Nephron (organoid): ENCODE data around the gene LURAP1L.
A peak's percentile ranks its signal among the peaks of the same experiment; 100 is the strongest.

ENCODE experiments used
- H3K27ac Mint-ChIP-seq, 3 experiments: 2 replicates each; pipeline ENCODE4 v1.8.0; 2020; ENCODE audit warnings: mixed read lengths in 3 of 3, mild to moderate bottlenecking in 2 of 3, moderate library complexity in 1 of 3
- H3K27me3 Mint-ChIP-seq: 2 replicates; pipeline ENCODE4 v1.8.0; 2021; ENCODE audit warnings: low read depth, mild to moderate bottlenecking, moderate library complexity, mixed read lengths
- H3K36me3 Mint-ChIP-seq: 2 replicates; pipeline ENCODE4 v1.8.0; 2020; ENCODE audit warnings: low read depth, mixed read lengths
- H3K4me1 Mint-ChIP-seq: 2 replicates; pipeline ENCODE4 v1.8.0; 2020; ENCODE audit warnings: mixed read lengths
- H3K4me3 Mint-ChIP-seq, 3 experiments: 2 replicates each; pipeline ENCODE4 v1.8.0; 2020; ENCODE audit warnings: mild to moderate bottlenecking in 3 of 3, mixed read lengths in 3 of 3, moderate library complexity in 2 of 3
- H3K9me3 Mint-ChIP-seq: 2 replicates; pipeline ENCODE4 v1.8.0; 2020; ENCODE audit warnings: mixed read lengths
- TF ChIP-seq, protein P1 (sequence below), 3 experiments: fragments of 200-600 bp; sonication (generic); IDR thresholded peaks; one replicate each; pipeline ENCODE4 v1.5.0; 2021; ENCODE audit warnings: antibody characterized with exemption in 3 of 3; ENCODE audit not compliant: unreplicated experiment in 3 of 3

LURAP1L gene

DNA sequence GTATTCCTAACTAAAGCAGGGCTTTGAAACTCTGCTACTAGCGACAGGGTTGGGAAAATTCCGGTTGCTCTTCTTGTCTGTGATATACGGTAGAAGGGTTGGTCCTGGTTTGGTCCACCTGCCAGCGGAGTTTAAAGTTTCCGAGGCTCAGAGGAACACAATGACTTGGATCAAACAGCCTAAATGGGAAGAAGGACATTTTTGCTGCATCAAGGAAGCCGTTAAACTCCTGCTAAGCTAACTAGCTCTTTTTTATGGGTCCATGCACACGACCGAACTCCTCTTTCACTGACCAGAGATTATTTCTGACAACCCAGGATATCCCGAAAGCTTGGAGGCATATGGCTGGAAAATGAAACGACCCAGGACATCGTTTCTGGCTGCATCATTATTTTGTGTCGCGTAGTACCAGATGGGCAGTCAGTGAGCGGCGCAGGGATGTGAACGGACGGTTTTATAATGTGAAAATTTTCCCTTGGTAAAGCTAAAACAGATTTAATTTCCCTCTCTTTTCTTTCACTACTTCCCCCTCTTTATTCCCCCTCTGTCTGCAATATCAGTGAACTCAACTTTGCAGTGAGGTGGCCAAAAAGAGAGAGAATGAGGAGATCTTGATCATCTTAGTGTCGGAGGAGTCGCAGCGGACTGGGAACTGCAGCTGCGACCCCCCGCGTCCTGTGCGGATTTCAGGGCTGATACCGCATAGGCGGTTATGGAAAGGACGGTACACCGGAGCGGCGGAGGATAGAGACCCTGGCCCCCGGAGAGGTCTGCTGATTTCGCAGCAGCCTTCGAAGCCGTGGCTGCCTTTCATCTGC, at the start of gene LURAP1L:
Gene LURAP1L (plus strand): TSS at position 160 of the 818 bp plus-strand sequence. CDS start 696 bp downstream, outside the sequence.
- TF ChIP-seq, protein P1, sequence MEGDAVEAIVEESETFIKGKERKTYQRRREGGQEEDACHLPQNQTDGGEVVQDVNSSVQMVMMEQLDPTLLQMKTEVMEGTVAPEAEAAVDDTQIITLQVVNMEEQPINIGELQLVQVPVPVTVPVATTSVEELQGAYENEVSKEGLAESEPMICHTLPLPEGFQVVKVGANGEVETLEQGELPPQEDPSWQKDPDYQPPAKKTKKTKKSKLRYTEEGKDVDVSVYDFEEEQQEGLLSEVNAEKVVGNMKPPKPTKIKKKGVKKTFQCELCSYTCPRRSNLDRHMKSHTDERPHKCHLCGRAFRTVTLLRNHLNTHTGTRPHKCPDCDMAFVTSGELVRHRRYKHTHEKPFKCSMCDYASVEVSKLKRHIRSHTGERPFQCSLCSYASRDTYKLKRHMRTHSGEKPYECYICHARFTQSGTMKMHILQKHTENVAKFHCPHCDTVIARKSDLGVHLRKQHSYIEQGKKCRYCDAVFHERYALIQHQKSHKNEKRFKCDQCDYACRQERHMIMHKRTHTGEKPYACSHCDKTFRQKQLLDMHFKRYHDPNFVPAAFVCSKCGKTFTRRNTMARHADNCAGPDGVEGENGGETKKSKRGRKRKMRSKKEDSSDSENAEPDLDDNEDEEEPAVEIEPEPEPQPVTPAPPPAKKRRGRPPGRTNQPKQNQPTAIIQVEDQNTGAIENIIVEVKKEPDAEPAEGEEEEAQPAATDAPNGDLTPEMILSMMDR (IDR thresholded peaks at IDR 0.05; ENCODE audit: unreplicated experiment in 3 of 3) = no peak
- Mint-ChIP-seq H3K36me3 (peaks cover 5% of the 10 kb centered on the region), H3K27me3 (no peaks in the 10 kb centered on the region), H3K4me1 (peaks cover 17% of the 10 kb centered on the region), H3K9me3 (no peaks in the 10 kb centered on the region), H3K4me3 (peak within 1 kb of the TSS; percentile 94 to 98 (median 96)), H3K27ac (peak within 1 kb of the TSS; percentile 95 to 99 (median 97))

- Mint-ChIP-seq H3K36me3 (no peaks in the 10 kb centered on the region), H3K9me3 (no peaks in the 10 kb centered on the region), H3K4me3 (no peak overlapping the region), H3K27ac (no peak overlapping the region), H3K4me1 (peaks cover 16% of the 10 kb centered on the region), H3K27me3 (no peaks in the 10 kb centered on the region)
- TF ChIP-seq, protein P1 (IDR thresholded peaks at IDR 0.05; ENCODE audit: unreplicated experiment in 3 of 3) = no peak
Observed at GRCh38 chr9:12726795-12727194, 48.0 kb upstream of the LURAP1L start.

DNA sequence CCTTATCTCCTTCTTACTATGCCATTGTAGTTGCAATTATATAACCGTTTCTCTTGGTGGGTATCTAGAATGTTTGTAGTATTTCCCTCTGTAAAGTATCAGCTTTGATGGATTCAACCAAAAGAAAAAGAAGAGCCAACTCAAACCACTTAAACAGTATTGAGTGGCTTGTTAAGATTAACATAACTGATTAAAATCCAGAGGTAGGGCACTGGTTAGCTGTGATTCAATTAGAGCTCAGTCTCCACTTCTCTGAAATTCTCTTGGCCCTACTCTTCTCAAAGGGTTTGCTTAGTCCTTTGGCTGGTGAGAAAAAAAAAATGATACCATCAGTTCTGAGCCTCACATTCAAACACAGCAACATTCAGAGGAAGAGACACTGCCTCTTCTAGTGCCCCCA, 44.6 kb upstream of the LURAP1L start:
- Mint-ChIP-seq H3K9me3 (peaks cover 6% of the 10 kb centered on the region), H3K4me1 (no peaks in the 10 kb centered on the region), H3K27ac (no peak overlapping the region), H3K36me3 (no peaks in the 10 kb centered on the region), H3K4me3 (no peak overlapping the region), H3K27me3 (no peaks in the 10 kb centered on the region)
- TF ChIP-seq, protein P1 (IDR thresholded peaks at IDR 0.05; ENCODE audit: unreplicated experiment in 3 of 3) = no peak

DNA sequence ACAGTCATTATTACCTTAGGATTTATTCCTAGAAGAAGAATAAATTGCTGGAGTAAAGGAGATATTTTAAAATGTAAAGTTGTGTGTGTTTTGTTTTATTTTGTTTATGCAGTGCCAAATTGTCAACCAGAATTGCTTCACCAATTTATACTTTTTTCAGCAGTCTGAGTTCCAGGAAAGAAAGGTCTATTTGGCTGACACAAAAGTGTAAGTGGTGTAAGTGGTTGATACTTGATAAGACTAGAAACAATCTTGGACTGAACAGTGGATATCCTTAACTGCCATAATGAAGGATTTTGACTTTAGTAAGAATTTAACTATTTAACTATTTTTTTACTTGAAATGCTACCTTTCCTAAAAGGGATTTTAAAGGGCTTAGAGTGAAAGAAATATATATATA, 43.9 kb upstream of the LURAP1L start:
- peaks cover 6% of the 10 kb centered on the region for H3K9me3 Mint-ChIP-seq
- TF ChIP-seq, protein P1 (IDR thresholded peaks at IDR 0.05; ENCODE audit: unreplicated experiment in 3 of 3) = no peak
- no peak overlapping the region for H3K4me3 Mint-ChIP-seq
- no peaks in the 10 kb centered on the region for H3K36me3 Mint-ChIP-seq
- H3K27me3 Mint-ChIP-seq = no peaks in the 10 kb centered on the region
- H3K27ac Mint-ChIP-seq = no peak overlapping the region
- H3K4me1 Mint-ChIP-seq = no peaks in the 10 kb centered on the region

- Mint-ChIP-seq H3K36me3 (no peaks in the 10 kb centered on the region), H3K9me3 (peaks cover 6% of the 10 kb centered on the region), H3K27ac (no peak overlapping the region), H3K4me1 (peaks cover 1% of the 10 kb centered on the region), H3K27me3 (no peaks in the 10 kb centered on the region), H3K4me3 (no peak overlapping the region)
- TF ChIP-seq, protein P1 (IDR thresholded peaks at IDR 0.05; ENCODE audit: unreplicated experiment in 3 of 3) = no peak
Observed at GRCh38 chr9:12732971-12733370, 41.8 kb upstream of the LURAP1L start.

DNA sequence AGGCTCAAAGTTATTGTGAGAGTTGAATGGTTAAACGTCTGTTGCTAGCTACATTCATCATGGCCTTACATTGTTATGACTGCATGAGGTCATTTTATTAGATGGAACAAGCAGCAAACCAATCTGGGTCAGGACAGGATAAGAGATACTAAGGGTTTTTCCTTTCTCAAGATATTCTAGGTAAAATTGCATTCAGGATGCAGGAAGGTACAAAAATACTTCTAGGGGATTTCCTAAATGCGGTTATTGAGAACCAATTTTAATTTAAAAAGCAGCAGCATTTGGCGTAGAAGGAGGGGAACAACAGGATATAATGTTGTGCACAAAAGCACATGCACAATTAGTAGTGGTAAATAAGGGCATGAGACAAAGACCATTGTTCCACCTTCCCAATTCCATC, 39.2 kb upstream of the LURAP1L start:
- Mint-ChIP-seq H3K9me3 (peaks cover 8% of the 10 kb centered on the region), H3K4me1 (peaks cover 6% of the 10 kb centered on the region), H3K4me3 (no peak overlapping the region), H3K27ac (no peak overlapping the region), H3K27me3 (no peaks in the 10 kb centered on the region), H3K36me3 (no peaks in the 10 kb centered on the region)
- TF ChIP-seq, protein P1 (IDR thresholded peaks at IDR 0.05; ENCODE audit: unreplicated experiment in 3 of 3) = no peak
